T1000 (cell line): ENCODE data around the gene KCNK5.

ENCODE experiments used
- DNase-seq: peaks from one replicate; lab custom pipeline; 2025; ENCODE audit warnings: mixed read lengths; lab: John Stamatoyannopoulos, UW

KCNK5 gene

GRCh38 chr6:39240155-39240757 lies 11.0 kb upstream of the KCNK5 start:
- DNase-seq = no peak

GRCh38 chr6:39239527-39240154 lies 10.4 kb upstream of the KCNK5 start:
- no peak for DNase-seq

- no peak for DNase-seq
Observed at GRCh38 chr6:39236742-39237141, 7.5 kb upstream of the KCNK5 start.

- no peak for DNase-seq
Observed at GRCh38 chr6:39233333-39233732, 4.1 kb upstream of the KCNK5 start.

GRCh38 chr6:39231521-39232243 lies 2.4 kb upstream of the KCNK5 start:
- DNase-seq = no peak

GRCh38 chr6:39230654-39231035 lies 1.4 kb upstream of the KCNK5 start:
- no peak for DNase-seq

GRCh38 chr6:39228111-39228971 lies 934 bp downstream of the KCNK5 start:
- no peak for DNase-seq

GRCh38 chr6:39227476-39227875 lies 1.8 kb downstream of the KCNK5 start:
- no peak for DNase-seq

GRCh38 chr6:39226639-39227329 lies 2.5 kb downstream of the KCNK5 start:
- DNase-seq = no peak

- DNase-seq = no peak
Observed at GRCh38 chr6:39225946-39226437, 3.3 kb downstream of the KCNK5 start.

- no peak for DNase-seq
Observed at GRCh38 chr6:39225543-39225942, 3.7 kb downstream of the KCNK5 start.

GRCh38 chr6:39224523-39225182 lies 4.6 kb downstream of the KCNK5 start:
- no peak for DNase-seq

GRCh38 chr6:39224011-39224410 lies 5.3 kb downstream of the KCNK5 start:
- no peak for DNase-seq

GRCh38 chr6:39223555-39223954 lies 5.7 kb downstream of the KCNK5 start:
- no peak for DNase-seq

- DNase-seq = no peak
Observed at GRCh38 chr6:39223061-39223460, 6.2 kb downstream of the KCNK5 start.

GRCh38 chr6:39221779-39222641 lies 7.3 kb downstream of the KCNK5 start:
- no peak for DNase-seq

GRCh38 chr6:39221115-39221514 lies 8.2 kb downstream of the KCNK5 start:
- DNase-seq = no peak

- no peak for DNase-seq
Observed at GRCh38 chr6:39218868-39219567, 10.3 kb downstream of the KCNK5 start.

- DNase-seq = no peak
Observed at GRCh38 chr6:39217177-39217864, 12.0 kb downstream of the KCNK5 start.
